Panc1 (cell line): ENCODE data around the gene CD58. TPM values are rescaled to one million over a fixed set of nuclear protein-coding genes. Genes with fewer than 3 reads are reported as not detected.

Experiments
- ATAC-seq: fragments of 200-7000 bp; cut with Tn5 transposase; 2 replicates; pipeline ENCODE4 v1.9.1; 2020; ENCODE audit warnings: mild to moderate bottlenecking, moderate library complexity
- BruUV-seq: library from RNA; stranded (reverse); fragments of 400-500 nt; replicated peaks from 2 replicates; lab custom pipeline; 2021; lab: Mats Ljungman, UMichigan
- CTCF ChIA-PET: fragments of 300-600 bp; sonication (Branson Sonifier 250); formaldehyde crosslinking; loops from one replicate; lab custom pipeline; 2022; ENCODE audit warnings: antibody characterized with exemption; lab: Charles Lee
- POLR2A ChIA-PET: fragments of 300-600 bp; sonication (Branson Sonifier 250); formaldehyde crosslinking; loops from one replicate; lab custom pipeline; 2022; ENCODE audit warnings: antibody characterized with exemption; lab: Charles Lee
- DNase-seq: peaks from one replicate; pipeline ENCODE4 v3.0.0-alpha.2; 2010; ENCODE audit warnings: low read depth, low spot score
- H3K27ac ChIP-seq: 2 replicates; pipeline ENCODE4 v1.5.1; 2011; ENCODE audit warnings: mild to moderate bottlenecking, low read length, inconsistent platforms
- H3K27me3 ChIP-seq: fragments of 200-500 bp; sonication (Bioruptor generic); 2 replicates; pipeline ENCODE4 v1.6.0; 2014; ENCODE audit warnings: low read length, inconsistent platforms; ENCODE audit not compliant: control insufficient read depth, insufficient read depth
- H3K36me3 ChIP-seq: fragments of 200-500 bp; sonication (Bioruptor generic); 2 replicates; pipeline ENCODE4 v1.5.1; 2014; ENCODE audit warnings: inconsistent platforms, mild to moderate bottlenecking, low read length, moderate library complexity; ENCODE audit not compliant: control insufficient read depth, insufficient read depth
- H3K4me1 ChIP-seq: 2 replicates; pipeline ENCODE4 v1.5.1; 2011; ENCODE audit warnings: inconsistent platforms, mild to moderate bottlenecking, low read length, moderate library complexity; ENCODE audit not compliant: control insufficient read depth, insufficient read depth
- H3K4me3 ChIP-seq, 2 experiments: 2 replicates each; pipeline ENCODE4 v1.5.1; 2011 to 2012; ENCODE audit warnings: low read depth in 2 of 2, low read length in 2 of 2, mild to moderate bottlenecking in 2 of 2, inconsistent platforms in 1 of 2, moderate library complexity in 1 of 2
- H3K9me3 ChIP-seq: fragments of 200-500 bp; sonication (Bioruptor generic); 2 replicates; pipeline ENCODE4 v1.5.1; 2014; ENCODE audit warnings: low read depth, mild to moderate bottlenecking, inconsistent platforms, low read length, moderate library complexity; ENCODE audit not compliant: control insufficient read depth, insufficient read depth
- POLR2AphosphoS5 ChIP-seq: IDR thresholded peaks from 2 replicates; pipeline ENCODE4 v1.6.1; 2012; ENCODE audit warnings: mild to moderate bottlenecking, low read depth, low read length, moderate library complexity
- REST ChIP-seq, 2 experiments: IDR thresholded peaks; 2 replicates each; pipeline ENCODE4 v1.6.1; 2011 to 2012; ENCODE audit warnings: low read depth in 2 of 2, control low read depth in 1 of 2, low read length in 1 of 2, mild to moderate bottlenecking in 1 of 2, moderate library complexity in 1 of 2; ENCODE audit not compliant: insufficient read depth in 1 of 2
- SIN3A ChIP-seq: IDR thresholded peaks from 2 replicates; pipeline ENCODE4 v1.6.1; 2012; ENCODE audit warnings: low read depth, mild to moderate bottlenecking, low read length, moderate library complexity, borderline replicate concordance; ENCODE audit not compliant: insufficient read depth
- TCF7L2 ChIP-seq: IDR thresholded peaks from 2 replicates; pipeline ENCODE4 v1.6.1; 2011; ENCODE audit warnings: mild to moderate bottlenecking, low read depth, low read length, inconsistent platforms
- in situ Hi-C: cut with HindIII; loops from 2 replicates; pipeline ENCODE4 v1.10.0; 2016; ENCODE audit warnings: low sequenced_read_pairs, low pct_unique_long_range_greater_than_20kb
- intact Hi-C: fragments of 100-400 bp; cut with micrococcal nuclease; formaldehyde crosslinking; loops from one replicate; pipeline ENCODE4 v1.10.0; 2022; ENCODE audit not compliant: unreplicated experiment
- total RNA-seq: library from RNA; stranded (reverse); gene quantifications from one replicate; pipeline ENCODE4 v1.2.1, GENCODE V29; 2021; ENCODE audit not compliant: unreplicated experiment
- TF ChIP-seq, protein P1 (sequence below): fragments of 450-650 bp; IDR thresholded peaks from 2 replicates; pipeline ENCODE4 v1.5.1; 2017; ENCODE audit warnings: mild to moderate bottlenecking

The CD58 gene
- total RNA-seq, 1 experiment from 2014 or later: 12.6 TPM

GRCh38 chr1:116471241-116471640 lies 99.6 kb downstream of the CD58 start:
- ATAC-seq (no peak), DNase-seq (no peak)
- H3K4me1 ChIP-seq: no peaks in the 10 kb centered on the region
- H3K9me3 ChIP-seq: no peaks in the 10 kb centered on the region
- ChIA-PET POLR2A (no interaction called here), CTCF (no interaction called here)
- intact Hi-C loops (no loop called here), in situ Hi-C loops (no loop called here)
- H3K4me3 ChIP-seq: no peak overlapping the region
- no TSS peak for BruUV-seq
- TF ChIP-seq POLR2AphosphoS5 (no peak), TCF7L2 (no peak), SIN3A (no peak), REST (IDR thresholded peaks at IDR 0.05; ENCODE audit: insufficient read depth in 1 of 2, low read depth in 2 of 2, low read length in 1 of 2) (no peak)
- TF ChIP-seq, protein P1, sequence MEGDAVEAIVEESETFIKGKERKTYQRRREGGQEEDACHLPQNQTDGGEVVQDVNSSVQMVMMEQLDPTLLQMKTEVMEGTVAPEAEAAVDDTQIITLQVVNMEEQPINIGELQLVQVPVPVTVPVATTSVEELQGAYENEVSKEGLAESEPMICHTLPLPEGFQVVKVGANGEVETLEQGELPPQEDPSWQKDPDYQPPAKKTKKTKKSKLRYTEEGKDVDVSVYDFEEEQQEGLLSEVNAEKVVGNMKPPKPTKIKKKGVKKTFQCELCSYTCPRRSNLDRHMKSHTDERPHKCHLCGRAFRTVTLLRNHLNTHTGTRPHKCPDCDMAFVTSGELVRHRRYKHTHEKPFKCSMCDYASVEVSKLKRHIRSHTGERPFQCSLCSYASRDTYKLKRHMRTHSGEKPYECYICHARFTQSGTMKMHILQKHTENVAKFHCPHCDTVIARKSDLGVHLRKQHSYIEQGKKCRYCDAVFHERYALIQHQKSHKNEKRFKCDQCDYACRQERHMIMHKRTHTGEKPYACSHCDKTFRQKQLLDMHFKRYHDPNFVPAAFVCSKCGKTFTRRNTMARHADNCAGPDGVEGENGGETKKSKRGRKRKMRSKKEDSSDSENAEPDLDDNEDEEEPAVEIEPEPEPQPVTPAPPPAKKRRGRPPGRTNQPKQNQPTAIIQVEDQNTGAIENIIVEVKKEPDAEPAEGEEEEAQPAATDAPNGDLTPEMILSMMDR: no peak
- no peaks in the 10 kb centered on the region for H3K36me3 ChIP-seq
- no peak overlapping the region for H3K27ac ChIP-seq
- no peaks in the 10 kb centered on the region for H3K27me3 ChIP-seq

DNA sequence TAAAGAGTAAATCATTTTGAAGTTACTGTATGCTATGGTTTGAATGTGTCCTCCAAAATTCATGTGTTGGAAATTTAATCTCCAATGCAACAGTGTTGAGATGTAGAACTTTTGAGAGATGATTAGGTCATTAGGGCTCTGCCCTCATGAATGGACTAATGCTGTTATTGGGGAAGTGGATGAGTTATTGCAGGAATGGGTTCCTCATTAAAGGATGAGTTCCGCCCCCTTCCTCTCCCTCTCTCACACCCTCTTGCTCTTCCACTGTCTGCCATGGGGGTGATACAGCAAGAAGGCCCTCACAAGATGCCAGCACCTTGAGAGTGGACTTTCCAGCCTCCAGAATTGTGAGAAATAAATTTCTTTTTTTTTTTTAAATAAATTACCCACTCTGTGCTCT lies 100.2 kb downstream of the CD58 start:
- no peak overlapping the region for H3K4me3 ChIP-seq
- no TSS peak for BruUV-seq
- TF ChIP-seq, protein P1: no peak
- TF ChIP-seq REST (IDR thresholded peaks at IDR 0.05; ENCODE audit: insufficient read depth in 1 of 2, low read depth in 2 of 2, low read length in 1 of 2) (no peak), POLR2AphosphoS5 (no peak), SIN3A (no peak), TCF7L2 (no peak)
- ChIA-PET CTCF (no interaction called here), POLR2A (no interaction called here)
- H3K27ac ChIP-seq: no peak overlapping the region
- ATAC-seq: no peak
- no peaks in the 10 kb centered on the region for H3K9me3 ChIP-seq
- in situ Hi-C loops: no loop called here
- no peaks in the 10 kb centered on the region for H3K27me3 ChIP-seq
- no peaks in the 10 kb centered on the region for H3K36me3 ChIP-seq
- no peaks in the 10 kb centered on the region for H3K4me1 ChIP-seq
- intact Hi-C loops: no loop called here
- no peak for DNase-seq
